Esophagus mucosa (tissue), 1 donor: ENCODE data around the gene CD99. TPM values are rescaled to one million over a fixed set of nuclear protein-coding genes. Genes with fewer than 3 reads are reported as not detected.
"Not testable (repeated sequence)": the region's sequence is repeated elsewhere in the genome, so short reads cannot be mapped to it uniquely, and the experiment has no call there.

Experiments used
- ATAC-seq: fragments of 200-7000 bp; cut with Tn5 transposase; one replicate; pipeline ENCODE4 v1.9.1; 2020
- total RNA-seq: library from RNA; stranded (reverse); gene quantifications from one replicate; pipeline ENCODE4 v1.2.4, GENCODE V29; 2023
- donor health status: DM: yes; HTN: yes; CAD: no.

CD99 gene
- total RNA-seq, 1 donor from 2014 or later, result 100 TPM

DNA sequence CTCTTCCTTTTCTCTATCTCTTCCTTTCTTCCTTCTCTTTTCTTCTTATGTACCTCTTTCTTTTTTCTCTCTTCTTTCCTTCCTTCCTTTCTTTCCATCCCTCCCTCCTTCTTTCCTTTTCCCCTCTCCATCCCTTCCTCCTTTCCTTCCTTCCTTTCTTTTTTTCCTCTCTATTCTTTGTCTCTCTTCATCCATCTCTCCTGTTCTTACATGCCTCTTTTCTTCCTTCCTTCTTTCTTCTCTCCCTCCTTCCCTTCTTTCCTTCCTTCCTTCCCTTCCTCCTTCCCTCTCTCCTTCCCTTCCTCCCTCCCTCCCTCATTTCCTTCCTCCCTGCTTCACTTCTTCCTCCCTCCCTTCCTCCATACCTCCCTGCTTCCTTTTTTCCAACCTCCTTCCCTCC, 41.6 kb downstream of the CD99 start:
- ATAC-seq, result no peak

GRCh38 chrX:2733286-2733685, 42.2 kb downstream of the CD99 start:
- ATAC-seq, result no peak

GRCh38 chrX:2735270-2735669, 44.2 kb downstream of the CD99 start:
- ATAC-seq, result no peak

DNA sequence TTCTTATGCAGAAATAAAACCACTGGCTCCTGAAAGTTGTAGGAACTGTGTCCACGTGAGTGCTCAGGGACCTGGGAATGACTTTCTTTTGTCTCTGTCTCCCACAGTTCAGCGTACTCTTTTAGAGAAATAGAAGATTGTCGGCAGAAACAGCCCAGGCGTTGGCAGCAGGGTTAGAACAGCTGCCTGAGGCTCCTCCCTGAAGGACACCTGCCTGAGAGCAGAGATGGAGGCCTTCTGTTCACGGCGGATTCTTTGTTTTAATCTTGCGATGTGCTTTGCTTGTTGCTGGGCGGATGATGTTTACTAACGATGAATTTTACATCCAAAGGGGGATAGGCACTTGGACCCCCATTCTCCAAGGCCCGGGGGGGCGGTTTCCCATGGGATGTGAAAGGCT, 49.6 kb downstream of the CD99 start:
- ATAC-seq, result no peak

GRCh38 chrX:2741386-2741785, 50.3 kb downstream of the CD99 start:
- ATAC-seq, result no peak

DNA sequence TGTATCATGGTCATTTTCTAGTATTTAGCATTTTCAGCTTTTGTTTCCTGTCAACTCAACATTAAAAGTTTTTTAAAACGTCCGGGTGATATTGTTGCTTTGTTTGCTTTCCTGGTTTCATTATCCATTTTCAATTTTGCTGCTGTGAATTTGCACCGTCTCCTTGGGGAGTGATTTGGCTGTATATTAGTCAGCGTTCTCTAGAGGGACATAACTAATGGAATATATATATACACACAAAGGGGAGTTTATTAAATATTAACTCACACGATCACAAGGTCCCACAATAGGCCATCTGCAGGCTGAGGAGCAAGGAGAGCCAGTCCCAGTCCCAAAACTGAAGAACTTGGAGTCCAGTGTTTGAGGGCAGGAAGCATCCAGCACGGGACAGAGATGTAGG, 55.2 kb downstream of the CD99 start:
- not testable (repeated sequence) for ATAC-seq

GRCh38 chrX:2748171-2748814, 57.2 kb downstream of the CD99 start:
- ATAC-seq, result no peak

DNA sequence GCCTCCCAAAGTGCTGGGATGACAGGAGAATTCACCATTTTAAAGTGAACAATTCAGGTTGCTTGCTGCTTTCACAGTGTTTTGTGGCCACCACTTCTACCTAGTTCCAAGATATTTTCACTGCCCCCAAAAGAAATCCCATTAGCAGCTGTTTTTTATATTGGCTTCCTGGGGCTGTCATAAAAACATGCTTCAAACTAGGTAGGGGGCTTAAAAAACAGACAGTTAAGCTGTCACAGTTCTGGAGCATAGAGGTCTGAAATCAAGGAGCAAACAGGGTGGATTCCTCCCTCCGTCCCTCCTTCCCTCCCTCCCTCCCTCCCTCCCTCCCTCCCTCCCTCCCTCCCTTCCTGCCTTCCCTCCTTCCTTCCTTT, 57.7 kb downstream of the CD99 start:
- ATAC-seq, result no peak

GRCh38 chrX:2751291-2751690, 60.2 kb downstream of the CD99 start:
- ATAC-seq, result no peak

DNA sequence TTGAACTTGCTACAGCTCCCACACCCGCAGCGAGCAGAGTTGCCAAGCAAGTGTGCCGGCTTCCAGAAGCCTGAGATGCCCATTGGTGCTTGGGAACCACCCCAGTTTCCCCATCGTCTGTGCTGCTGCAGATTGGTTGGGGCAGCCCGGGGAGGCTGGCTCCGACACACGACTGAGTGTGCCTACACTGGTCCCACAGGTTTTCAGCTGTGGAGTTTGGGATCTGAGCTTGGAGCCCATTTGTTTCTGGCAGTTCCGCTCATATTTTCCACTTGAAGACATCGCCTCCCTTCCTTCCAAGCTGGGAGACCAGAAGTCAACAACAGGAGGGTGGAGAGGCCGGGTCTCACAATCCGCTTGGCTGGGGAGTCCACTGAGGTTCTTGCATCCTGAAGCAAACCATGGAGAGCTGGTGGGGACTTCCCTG, 60.8 kb downstream of the CD99 start, which contains the start of gene XG:
Gene XG (plus strand): TSS at position 167 of the 427 bp plus-strand sequence. CDS start 235 bp downstream, at position 402.
- ATAC-seq, result peak; percentile 99

DNA sequence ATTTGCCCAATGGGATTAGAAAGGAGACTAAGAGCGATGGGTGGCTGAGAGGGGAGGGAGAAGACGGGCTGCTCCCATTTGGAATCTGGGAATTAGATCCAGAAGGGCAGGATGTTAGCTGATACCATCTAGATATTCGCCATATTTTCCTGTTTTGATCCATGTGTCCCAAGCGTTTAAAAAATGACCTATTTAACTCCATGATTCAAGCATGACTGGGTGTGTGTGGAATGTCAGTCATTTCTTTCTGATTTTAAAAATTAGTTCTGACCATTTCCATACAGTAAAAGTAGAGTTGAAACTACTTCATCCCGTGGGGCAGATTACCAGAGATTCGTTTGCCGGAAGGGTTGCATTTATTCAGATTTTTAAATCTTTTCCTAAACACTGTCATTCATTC, 61.3 kb downstream of the CD99 start:
- not testable (repeated sequence) for ATAC-seq

GRCh38 chrX:2755163-2755715, 64.1 kb downstream of the CD99 start:
- not testable (repeated sequence) for ATAC-seq

DNA sequence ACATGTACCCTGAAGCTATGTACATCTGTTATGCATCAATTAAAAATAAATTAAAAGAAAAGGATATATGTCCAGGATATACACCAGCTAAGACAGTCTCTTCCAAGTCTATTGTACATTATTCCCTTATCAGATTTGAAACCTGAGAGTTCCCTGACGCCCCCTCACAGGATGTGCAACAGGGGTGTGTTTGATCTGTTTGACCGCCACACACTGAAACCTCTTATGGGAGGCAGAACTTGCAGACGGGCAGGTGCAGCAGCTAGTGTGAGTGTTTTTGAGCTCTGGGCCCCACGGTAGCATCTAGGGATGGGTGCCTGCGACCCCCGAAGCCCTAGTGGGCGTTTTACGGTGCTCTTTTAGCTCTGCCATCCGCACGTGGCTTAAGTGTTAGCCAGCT, 65.5 kb downstream of the CD99 start:
- ATAC-seq, result no peak

DNA sequence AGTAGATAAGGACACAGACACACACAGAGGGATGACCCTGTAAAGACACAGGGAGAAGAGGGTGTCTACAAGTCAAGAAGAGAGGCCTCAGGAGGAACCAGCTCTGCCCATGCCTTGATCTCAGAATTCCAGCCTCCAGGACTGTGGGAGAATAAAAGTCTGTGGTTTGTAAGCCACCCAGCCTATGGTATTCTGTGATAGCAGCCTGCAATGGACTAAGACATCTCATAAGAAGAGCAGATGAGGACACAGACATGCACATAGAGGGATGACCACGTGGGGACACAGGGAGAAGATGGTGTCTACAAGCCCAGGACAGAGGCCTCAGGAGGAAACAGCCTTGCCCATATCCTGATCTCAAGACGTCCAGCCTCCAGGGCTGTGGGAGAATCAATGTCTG, 70.2 kb downstream of the CD99 start:
- ATAC-seq, result no peak

GRCh38 chrX:2762671-2763070, 71.6 kb downstream of the CD99 start:
- ATAC-seq, result not testable (repeated sequence)

GRCh38 chrX:2764766-2765548, 73.9 kb downstream of the CD99 start:
- not testable (repeated sequence) for ATAC-seq

DNA sequence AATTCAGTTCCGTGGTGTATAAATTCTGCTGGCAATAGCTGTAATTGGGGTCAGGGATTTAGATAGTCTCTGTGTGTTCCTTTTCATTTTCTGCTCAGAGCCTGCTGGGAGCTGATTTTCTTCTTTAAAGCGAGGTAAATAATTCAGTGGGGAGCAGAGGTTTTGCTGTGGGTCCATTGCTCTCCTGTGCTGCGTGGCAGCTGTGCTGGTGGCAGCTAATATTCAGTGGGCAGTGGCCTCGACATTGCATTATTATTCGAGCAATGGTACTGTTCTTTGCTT, 74.4 kb downstream of the CD99 start:
- no peak for ATAC-seq

GRCh38 chrX:2766906-2767305, 75.8 kb downstream of the CD99 start:
- no peak for ATAC-seq

DNA sequence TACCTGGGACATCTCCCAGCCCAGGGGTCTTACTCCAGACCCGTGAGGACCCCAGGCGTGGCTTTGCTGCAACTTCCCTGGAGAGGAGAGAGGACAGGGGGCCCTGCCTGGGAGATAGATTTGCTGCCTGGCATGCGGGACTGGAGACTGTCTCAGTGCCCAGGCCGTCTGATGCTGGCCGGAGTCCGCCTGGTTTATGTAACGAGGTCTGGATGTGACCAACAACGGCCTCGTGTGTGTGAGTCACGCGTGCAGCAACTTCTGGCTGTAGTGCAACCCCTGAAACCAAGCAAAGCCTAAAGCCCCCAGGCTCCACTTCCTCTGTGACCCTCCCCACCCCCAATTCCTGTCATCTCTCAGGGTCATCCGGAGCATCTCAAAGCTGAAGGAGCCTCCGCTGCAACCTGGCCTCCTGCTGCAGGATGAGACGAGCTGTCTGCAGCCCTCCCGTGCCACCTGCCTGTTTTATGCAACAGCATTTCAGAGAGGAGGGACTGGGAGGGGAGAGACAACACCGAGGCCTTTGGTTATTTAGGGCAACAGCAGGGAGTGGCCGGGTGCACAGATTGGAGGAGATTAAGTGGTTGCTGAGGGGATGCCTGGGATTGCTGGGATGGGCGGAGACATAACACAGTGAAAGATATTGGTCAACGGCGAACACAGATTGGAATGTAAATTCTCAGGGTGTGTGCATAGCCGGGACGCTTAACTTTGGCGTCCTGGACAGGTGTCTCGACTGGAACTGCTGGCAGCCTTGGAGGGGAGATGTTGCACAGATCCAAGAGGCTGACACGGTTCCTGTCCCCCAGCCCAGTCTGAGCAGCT, 76.7 kb downstream of the CD99 start:
- peak; percentile 35 for ATAC-seq

- ATAC-seq, result no peak
Measured at GRCh38 chrX:2769615-2770014, 78.5 kb downstream of the CD99 start.

DNA sequence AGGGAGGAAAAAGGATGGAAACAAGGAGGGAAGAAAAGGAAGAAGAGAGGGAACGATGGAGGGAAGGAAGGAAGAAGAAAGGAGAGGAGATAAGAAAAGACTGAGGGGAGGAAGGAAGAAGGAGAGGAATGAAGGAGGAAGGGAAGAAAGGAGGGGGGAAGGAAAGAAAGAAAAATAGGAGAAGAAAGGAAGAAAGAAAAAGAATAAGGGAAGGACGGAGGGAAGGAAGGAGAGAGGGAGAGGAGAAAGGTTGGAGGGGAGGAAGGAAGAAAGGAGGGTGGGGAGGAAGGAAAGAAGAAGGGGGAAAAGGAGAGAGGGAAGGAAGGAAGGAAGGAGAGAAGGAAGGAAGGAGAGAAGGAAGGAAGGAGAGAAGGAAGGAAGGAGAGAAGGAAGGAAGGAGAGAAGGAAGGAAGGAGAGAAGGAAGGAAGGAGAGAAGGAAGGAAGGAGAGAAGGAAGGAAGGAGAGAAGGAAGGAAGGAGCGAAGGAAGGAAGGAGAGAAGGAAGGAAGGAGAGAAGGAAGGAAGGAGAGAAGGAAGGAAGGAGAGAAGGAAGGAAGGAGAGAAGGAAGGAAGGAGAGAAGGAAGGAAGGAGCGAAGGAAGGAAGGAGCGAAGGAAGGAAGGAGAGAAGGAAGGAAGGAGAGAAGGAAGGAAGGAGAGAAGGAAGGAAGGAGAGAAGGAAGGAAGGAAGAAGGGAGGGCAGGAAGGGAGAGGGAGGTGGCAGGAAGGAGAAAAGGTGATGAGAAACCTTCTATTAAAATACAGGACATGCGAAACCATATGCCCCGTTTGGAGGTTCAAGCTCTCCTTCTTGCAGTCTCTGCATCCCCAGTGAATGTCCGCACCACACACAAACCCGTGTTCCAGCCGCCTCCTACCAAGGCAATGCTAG, 82.3 kb downstream of the CD99 start:
- ATAC-seq, result not testable (repeated sequence)

DNA sequence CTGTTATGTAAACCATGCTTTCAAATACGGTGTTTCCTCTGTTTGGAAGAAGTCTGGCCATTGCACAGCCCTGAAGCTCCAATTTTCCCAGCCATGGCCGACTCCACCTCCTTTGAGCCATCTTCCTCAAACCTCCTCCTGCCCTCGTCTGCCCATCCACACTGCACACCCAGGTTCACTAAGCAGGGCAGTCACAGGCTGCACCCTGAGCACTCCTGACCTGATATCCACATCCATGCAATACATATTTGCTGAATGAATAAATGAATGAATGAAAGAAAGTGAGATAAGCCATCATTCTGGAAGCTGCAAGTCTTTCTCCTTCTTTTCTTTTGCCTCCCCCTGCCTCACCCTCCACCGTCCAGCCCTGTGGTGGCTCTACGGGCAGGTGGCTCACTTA, 83.0 kb downstream of the CD99 start:
- ATAC-seq, result no peak
